PC-3 (cell line): ENCODE measurements around the gene RCE1.

Experiments
- CTCF ChIP-seq: fragments of 300-600 bp; sonication (generic); conservative IDR thresholded peaks from 2 replicates; pipeline ENCODE4 v1.5.1; 2017; ENCODE audit warnings: antibody characterized with exemption, low read depth, mild to moderate bottlenecking, low read length
- EZH2 ChIP-seq: fragments of 300-600 bp; sonication (generic); IDR thresholded peaks from one replicate; pipeline ENCODE4 v1.6.1; 2017; ENCODE audit warnings: antibody characterized with exemption, mild to moderate bottlenecking, low read length; ENCODE audit not compliant: unreplicated experiment

GRCh38 chr11:66820381-66820780 lies 22.9 kb upstream of the RCE1 start:
- TF ChIP-seq CTCF (no peak), EZH2 (no peak)
